Liver (tissue), 9 donors: ENCODE data around the gene RRM2. TPM values are rescaled to one million over a fixed set of nuclear protein-coding genes. Genes with fewer than 3 reads are reported as not detected.

Experiments
- DNase-seq: peaks from one replicate; pipeline ENCODE4 v3.0.0-alpha.2; 2017; ENCODE audit warnings: low spot score
- H3K27ac ChIP-seq, 2 donors: one replicate each; pipeline ENCODE4 v1.7.0; 2013; ENCODE audit warnings: inconsistent platforms in 2 of 2, low read length in 2 of 2, control low read depth in 1 of 2, low read depth in 1 of 2, mild to moderate bottlenecking in 1 of 2
- H3K27me3 ChIP-seq, 4 donors: one replicate each; pipeline versions ENCODE4 v1.6.1 to v1.7.0; 2013; ENCODE audit warnings: low read length in 3 of 4, inconsistent platforms in 1 of 4, mild to moderate bottlenecking in 1 of 4, moderate library complexity in 1 of 4; ENCODE audit not compliant: control insufficient read depth in 4 of 4, insufficient read depth in 4 of 4
- H3K36me3 ChIP-seq, 4 donors: one replicate each; pipeline versions ENCODE4 v1.6.1 to v1.7.0; 2013; ENCODE audit warnings: low read length in 3 of 4, mild to moderate bottlenecking in 3 of 4, low read depth in 1 of 4, moderate library complexity in 1 of 4; ENCODE audit not compliant: control insufficient read depth in 4 of 4, insufficient read depth in 3 of 4
- H3K4me1 ChIP-seq, 4 donors: one replicate each; pipeline versions ENCODE4 v1.6.1 to v1.7.0; 2013; ENCODE audit warnings: low read length in 3 of 4, mild to moderate bottlenecking in 3 of 4, moderate library complexity in 1 of 4; ENCODE audit not compliant: control insufficient read depth in 4 of 4, insufficient read depth in 4 of 4
- H3K4me3 ChIP-seq, 3 donors: one replicate each; pipeline versions ENCODE4 v1.6.1 to v1.7.0; 2013; ENCODE audit warnings: low read length in 3 of 3, control low read depth in 1 of 3, low read depth in 1 of 3, mild to moderate bottlenecking in 1 of 3
- H3K9ac ChIP-seq, 2 donors: one replicate each; pipeline ENCODE4 v1.7.0; 2013; ENCODE audit warnings: low read length in 2 of 2, mild to moderate bottlenecking in 2 of 2, moderate library complexity in 2 of 2, control low read depth in 1 of 2, low read depth in 1 of 2
- H3K9me3 ChIP-seq, 4 donors: one replicate each; pipeline versions ENCODE4 v1.6.1 to v1.7.0; 2013; ENCODE audit warnings: low read length in 3 of 4; ENCODE audit not compliant: control insufficient read depth in 4 of 4
- EGR1 ChIP-seq, 2 donors: IDR thresholded peaks; 2 replicates each; pipeline ENCODE4 v1.6.1; 2016 to 2018; ENCODE audit warnings: antibody characterized with exemption in 2 of 2, low read depth in 2 of 2
- FOXA1 ChIP-seq: IDR thresholded peaks from 2 replicates; pipeline ENCODE4 v1.6.1; 2016; ENCODE audit warnings: antibody characterized with exemption
- FOXA2 ChIP-seq: IDR thresholded peaks from 2 replicates; pipeline ENCODE4 v1.6.1; 2016; ENCODE audit warnings: antibody characterized with exemption
- HNF4A ChIP-seq, 2 donors: conservative IDR thresholded peaks; 2 replicates each; pipeline ENCODE4 v1.6.1; 2016; ENCODE audit warnings: antibody characterized with exemption in 2 of 2, mild to moderate bottlenecking in 2 of 2
- HNF4G ChIP-seq: IDR thresholded peaks from 2 replicates; pipeline ENCODE4 v1.6.1; 2016; ENCODE audit warnings: antibody characterized with exemption
- JUND ChIP-seq, 2 donors: IDR thresholded peaks; 2 replicates each; pipeline ENCODE4 v1.6.1; 2016; ENCODE audit warnings: antibody characterized with exemption in 2 of 2
- NR2F2 ChIP-seq: IDR thresholded peaks from 2 replicates; pipeline ENCODE4 v1.6.1; 2016; ENCODE audit warnings: antibody characterized with exemption
- RXRA ChIP-seq, 2 donors: IDR thresholded peaks; 2 replicates each; pipeline ENCODE4 v1.6.1; 2017 to 2018; ENCODE audit warnings: antibody characterized with exemption in 2 of 2, mild to moderate bottlenecking in 1 of 2
- SP1 ChIP-seq: IDR thresholded peaks from 2 replicates; pipeline ENCODE4 v1.6.1; 2018; ENCODE audit warnings: antibody characterized with exemption, mild to moderate bottlenecking
- TAF1 ChIP-seq: conservative IDR thresholded peaks from 2 replicates; pipeline ENCODE4 v1.6.1; 2016; ENCODE audit warnings: antibody characterized with exemption, mild to moderate bottlenecking
- WGBS: extraction: QIAGEN DNeasy Blood & Tissue Kit; methylation state at CpG from one replicate; pipeline ENCODE4 v1.1.7; 2013; 5-methylcytosine and 5-hydroxymethylcytosine counted together
- polyA plus RNA-seq, 2 donors: library from polyadenylated mRNA; stranded (reverse) in 1 of 2; unstranded in 1 of 2; fragments of 200-250 nt in 1 of 2; fragments of >200 nt in 1 of 2; fragmentation: Nextera tagmentation in 1 of 2; extraction: Ambion mirVana in 1 of 2; gene quantifications; one replicate each; pipeline versions ENCODE4 v1.2.1 to v1.2.3, GENCODE V29; 2013 to 2015
- total RNA-seq, 2 donors: library from RNA; depleted of rRNA; stranded (reverse); fragments of >200 nt; gene quantifications; one replicate each; pipeline ENCODE4 v1.2.3, GENCODE V29; 2014
- TF ChIP-seq, protein P1 (sequence below): IDR thresholded peaks from 2 replicates; pipeline ENCODE4 v1.6.1; 2016; ENCODE audit warnings: antibody characterized with exemption
- TF ChIP-seq, protein P2 (sequence below): IDR thresholded peaks from 2 replicates; pipeline ENCODE4 v1.6.1; 2016; ENCODE audit warnings: antibody characterized with exemption
- TF ChIP-seq, protein P3 (sequence below): IDR thresholded peaks from 2 replicates; pipeline ENCODE4 v1.6.1; 2016; ENCODE audit warnings: antibody characterized with exemption, mild to moderate bottlenecking
- donor health status: healthy.
- donor health status: healthy.
- donor health status: healthy.
- donor health status: healthy.
- donor health status: healthy.

RRM2 gene
- total and polyA plus RNA-seq, 4 donors: 3.9 to 124 (median 18.5) TPM

DNA sequence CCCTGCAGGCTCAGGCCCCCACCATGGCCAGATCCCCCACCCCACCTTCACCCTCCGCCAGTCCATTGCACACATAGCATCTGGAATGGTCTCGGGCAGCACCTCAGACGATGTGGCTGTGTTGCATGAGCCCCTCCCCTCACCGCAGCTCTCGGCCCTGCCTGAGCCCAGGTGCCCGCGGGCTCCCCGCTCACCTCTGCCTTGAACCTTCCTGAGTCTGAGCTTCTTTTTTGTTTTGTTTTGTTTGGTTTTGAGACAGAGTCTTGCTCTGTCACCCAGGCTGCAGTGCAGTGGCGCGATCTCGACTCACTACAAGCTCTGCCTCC is 20.1 kb downstream of the RRM2 start:
- no peak overlapping the region for H3K27ac ChIP-seq
- DNase-seq: no peak
- H3K4me3 ChIP-seq: no peak overlapping the region
- H3K9me3 ChIP-seq: no peaks in the 10 kb centered on the region
- WGBS: 93% methylated on average over 11 of the region's 11 CpGs
- no peaks in the 10 kb centered on the region for H3K27me3 ChIP-seq
- TF ChIP-seq EGR1 (IDR thresholded peaks at IDR 0.05; ENCODE audit: low read depth in 2 of 2) (no peak), RXRA (IDR thresholded peaks at IDR 0.05) (no peak), FOXA2 (no peak), NR2F2 (no peak), HNF4A (conservative IDR thresholded peaks at IDR 0.05) (no peak), JUND (IDR thresholded peaks at IDR 0.05) (no peak), TAF1 (no peak), SP1 (no peak), FOXA1 (no peak)
- TF ChIP-seq, protein P1, sequence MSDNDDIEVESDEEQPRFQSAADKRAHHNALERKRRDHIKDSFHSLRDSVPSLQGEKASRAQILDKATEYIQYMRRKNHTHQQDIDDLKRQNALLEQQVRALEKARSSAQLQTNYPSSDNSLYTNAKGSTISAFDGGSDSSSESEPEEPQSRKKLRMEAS: no peak
- TF ChIP-seq, protein P2, sequence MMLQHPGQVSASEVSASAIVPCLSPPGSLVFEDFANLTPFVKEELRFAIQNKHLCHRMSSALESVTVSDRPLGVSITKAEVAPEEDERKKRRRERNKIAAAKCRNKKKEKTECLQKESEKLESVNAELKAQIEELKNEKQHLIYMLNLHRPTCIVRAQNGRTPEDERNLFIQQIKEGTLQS: no peak
- TF ChIP-seq, protein P3, sequence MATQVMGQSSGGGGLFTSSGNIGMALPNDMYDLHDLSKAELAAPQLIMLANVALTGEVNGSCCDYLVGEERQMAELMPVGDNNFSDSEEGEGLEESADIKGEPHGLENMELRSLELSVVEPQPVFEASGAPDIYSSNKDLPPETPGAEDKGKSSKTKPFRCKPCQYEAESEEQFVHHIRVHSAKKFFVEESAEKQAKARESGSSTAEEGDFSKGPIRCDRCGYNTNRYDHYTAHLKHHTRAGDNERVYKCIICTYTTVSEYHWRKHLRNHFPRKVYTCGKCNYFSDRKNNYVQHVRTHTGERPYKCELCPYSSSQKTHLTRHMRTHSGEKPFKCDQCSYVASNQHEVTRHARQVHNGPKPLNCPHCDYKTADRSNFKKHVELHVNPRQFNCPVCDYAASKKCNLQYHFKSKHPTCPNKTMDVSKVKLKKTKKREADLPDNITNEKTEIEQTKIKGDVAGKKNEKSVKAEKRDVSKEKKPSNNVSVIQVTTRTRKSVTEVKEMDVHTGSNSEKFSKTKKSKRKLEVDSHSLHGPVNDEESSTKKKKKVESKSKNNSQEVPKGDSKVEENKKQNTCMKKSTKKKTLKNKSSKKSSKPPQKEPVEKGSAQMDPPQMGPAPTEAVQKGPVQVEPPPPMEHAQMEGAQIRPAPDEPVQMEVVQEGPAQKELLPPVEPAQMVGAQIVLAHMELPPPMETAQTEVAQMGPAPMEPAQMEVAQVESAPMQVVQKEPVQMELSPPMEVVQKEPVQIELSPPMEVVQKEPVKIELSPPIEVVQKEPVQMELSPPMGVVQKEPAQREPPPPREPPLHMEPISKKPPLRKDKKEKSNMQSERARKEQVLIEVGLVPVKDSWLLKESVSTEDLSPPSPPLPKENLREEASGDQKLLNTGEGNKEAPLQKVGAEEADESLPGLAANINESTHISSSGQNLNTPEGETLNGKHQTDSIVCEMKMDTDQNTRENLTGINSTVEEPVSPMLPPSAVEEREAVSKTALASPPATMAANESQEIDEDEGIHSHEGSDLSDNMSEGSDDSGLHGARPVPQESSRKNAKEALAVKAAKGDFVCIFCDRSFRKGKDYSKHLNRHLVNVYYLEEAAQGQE: no peak
- H3K36me3 ChIP-seq: peaks cover 0 to 2% (median 0%) of the 10 kb centered on the region in 4 donors
- peaks cover 0 to 4% (median 0%) of the 10 kb centered on the region in 4 donors for H3K4me1 ChIP-seq
- no peak overlapping the region for H3K9ac ChIP-seq

DNA sequence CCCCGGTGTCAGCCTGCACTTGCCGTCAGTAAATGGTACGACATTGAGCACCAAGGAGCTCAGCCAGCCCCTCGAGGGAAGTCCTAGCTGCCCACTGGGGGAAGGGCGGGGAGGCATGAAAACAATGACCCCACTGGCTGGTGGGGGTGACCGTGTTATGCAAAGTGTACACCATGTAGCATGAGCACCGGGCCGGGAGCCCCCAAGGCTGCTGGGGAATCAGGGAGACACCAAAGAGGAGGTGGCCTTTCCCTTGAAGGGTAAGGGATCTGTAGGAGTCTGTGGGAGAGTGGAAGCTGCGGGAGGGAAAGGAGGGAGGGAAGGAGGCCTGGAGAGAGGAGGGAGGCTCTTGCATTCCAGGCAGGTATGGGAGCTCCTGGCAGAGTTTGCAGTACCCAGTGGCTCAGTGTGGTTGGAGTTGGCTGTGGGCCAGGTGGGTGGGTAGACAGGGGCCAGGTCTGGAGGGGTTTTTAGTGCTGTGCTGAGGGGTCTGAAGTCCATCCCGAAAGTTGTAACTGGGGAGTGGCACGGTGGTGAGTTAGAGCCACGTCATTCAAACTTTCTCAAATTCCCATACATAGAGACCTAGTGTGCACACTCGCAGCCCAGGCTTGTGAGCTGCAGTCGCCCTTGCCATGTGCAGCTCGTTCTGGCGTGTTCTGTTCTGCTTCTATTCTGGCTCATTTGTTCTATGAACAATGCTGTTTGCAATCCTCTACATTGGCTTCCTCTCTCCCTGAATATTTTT is 22.4 kb downstream of the RRM2 start:
- 95% methylated on average over 16 of the region's 16 CpGs for WGBS
- Histone ChIP-seq H3K36me3 (peaks cover 0 to 2% (median 0%) of the 10 kb centered on the region in 4 donors), H3K9me3 (no peaks in the 10 kb centered on the region), H3K27ac (no peak overlapping the region), H3K4me1 (peaks cover 0 to 4% (median 0%) of the 10 kb centered on the region in 4 donors), H3K27me3 (no peaks in the 10 kb centered on the region), H3K9ac (no peak overlapping the region), H3K4me3 (no peak overlapping the region)
- TF ChIP-seq JUND (IDR thresholded peaks at IDR 0.05) (no peak), HNF4G (no peak)
- TF ChIP-seq, protein P2: no peak
- no peak for DNase-seq
